ENCODE results near the gene C19orf81. TPM values are rescaled to one million over a fixed set of nuclear protein-coding genes. Genes with fewer than 3 reads are reported as not detected.
"Not testable (repeated sequence)": the region's sequence is repeated elsewhere in the genome, so short reads cannot be mapped to it uniquely, and the experiment has no call there.

Gene C19orf81
- total and polyA plus RNA-seq, 7 donors = 0.50 to 1.8 (median 1.0) TPM; not detected in 3

DNA sequence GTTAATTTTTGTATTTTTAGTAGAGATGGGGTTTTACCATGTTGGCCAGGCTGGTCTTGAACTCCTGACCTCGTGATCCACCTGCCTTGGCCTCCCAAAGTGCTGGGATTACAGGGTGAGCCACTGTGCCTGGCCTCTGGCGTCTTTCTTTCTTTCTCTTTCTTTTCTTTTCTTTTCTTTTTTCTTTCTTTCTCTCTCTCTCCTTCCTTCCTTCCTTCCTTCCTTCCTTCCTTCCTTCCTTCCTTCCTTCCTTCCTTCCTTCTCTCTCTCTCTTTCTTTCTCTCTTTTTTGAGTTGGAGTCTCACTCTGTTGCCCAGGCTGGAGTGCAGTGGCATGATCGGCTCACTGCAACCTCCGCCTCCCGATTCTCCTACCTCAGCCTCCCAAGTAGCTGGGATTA, 30.1 kb upstream of the C19orf81 start:
- H3K4me3 ChIP-seq; H3K4me1 ChIP-seq; H3K27ac ChIP-seq; H3K27me3 ChIP-seq (ENCODE audit: insufficient read depth in 3 of 3, low read length in 2 of 3); H3K36me3 ChIP-seq (ENCODE audit: insufficient read depth in 1 of 2, low read depth in 1 of 2); ATAC-seq; H3K9me3 ChIP-seq; intact Hi-C loops (cut with DNase I); DNase-seq: not testable (repeated sequence)
- 73 to 79% (median 75%) methylated on average over 5 of the region's 5 CpGs for WGBS, 3 donors

DNA sequence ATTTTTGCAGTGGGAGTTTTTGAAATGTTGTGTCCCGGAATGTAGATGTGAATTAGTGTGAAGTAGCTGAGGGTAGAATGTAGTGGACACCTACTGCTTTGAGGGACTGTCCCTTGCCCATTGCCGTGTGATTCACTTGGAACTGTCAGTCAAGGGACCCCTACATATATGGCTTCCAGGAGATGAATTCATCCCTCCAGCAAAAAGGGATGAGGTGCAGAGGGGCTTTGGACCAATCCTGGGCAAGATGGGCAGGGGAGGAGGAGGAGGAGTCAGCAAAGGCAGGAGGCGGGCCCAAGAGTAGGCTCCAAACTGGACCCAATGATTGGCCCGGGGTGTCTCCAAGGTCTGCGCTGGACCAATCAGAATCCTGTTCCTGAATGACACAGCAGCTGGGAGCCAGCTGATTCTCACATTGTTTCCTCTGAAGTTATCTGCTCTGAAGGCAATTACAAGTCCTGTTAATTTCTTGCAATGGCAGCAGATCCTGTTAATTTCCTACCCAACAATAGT, 28.8 kb upstream of the C19orf81 start:
- not testable (repeated sequence) for H3K36me3 ChIP-seq (ENCODE audit: insufficient read depth in 1 of 2, low read depth in 1 of 2); H3K4me3 ChIP-seq; H3K27ac ChIP-seq; H3K27me3 ChIP-seq (ENCODE audit: insufficient read depth in 3 of 3, low read length in 2 of 3); H3K4me1 ChIP-seq; ATAC-seq; DNase-seq; H3K9me3 ChIP-seq
- 65 to 68% (median 67%) methylated on average over 2 to 4 of the region's 5 CpGs for WGBS, 3 donors
- intact Hi-C loops (cut with DNase I) = loop anchor here in 1 of 2 donors (10.0 kb wide), 1 partner anchor 536 kb away; no protein-coding TSS in a partner anchor

DNA sequence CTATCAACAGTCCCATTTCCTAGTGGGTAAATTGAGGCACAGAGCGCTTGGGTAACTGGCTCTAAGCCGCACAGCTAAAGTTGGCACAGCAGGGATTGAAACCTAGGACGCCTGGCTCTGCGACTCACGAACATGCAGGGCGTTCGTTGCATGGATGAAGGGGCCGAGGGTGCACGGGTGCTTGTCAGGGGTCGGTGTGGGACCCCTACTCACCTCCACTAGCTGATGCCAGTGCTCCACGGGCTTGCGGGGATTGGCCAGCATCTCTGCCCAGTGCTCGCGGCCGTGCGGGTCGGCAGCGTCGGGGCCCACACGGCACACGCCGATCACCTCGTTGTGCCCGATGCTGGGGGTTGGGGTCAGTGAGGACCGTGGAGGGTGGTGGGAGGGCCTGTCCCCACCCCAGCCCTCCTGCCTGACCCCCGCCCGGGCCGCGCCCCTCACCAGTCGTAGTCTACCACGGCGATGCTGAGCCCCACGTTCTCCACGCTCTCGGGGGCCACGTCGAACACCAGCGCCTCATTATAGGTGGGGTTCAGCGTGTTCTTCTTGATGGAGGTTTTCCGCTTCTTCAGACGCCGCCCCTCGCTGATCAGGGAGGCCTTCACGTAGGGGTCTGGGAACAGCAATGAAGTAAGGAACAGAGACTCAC, 24.2 kb upstream of the C19orf81 start:
- no peaks in the 10 kb centered on the region for H3K27me3 ChIP-seq (ENCODE audit: insufficient read depth in 3 of 3, low read length in 2 of 3)
- H3K4me1 ChIP-seq = no peaks in the 10 kb centered on the region
- H3K9me3 ChIP-seq = no peaks in the 10 kb centered on the region
- ATAC-seq (no peak), DNase-seq (no peak)
- no peaks in the 10 kb centered on the region for H3K36me3 ChIP-seq (ENCODE audit: insufficient read depth in 1 of 2, low read depth in 1 of 2)
- WGBS, 3 donors = 87 to 91% (median 87%) methylated on average over 42 to 44 of the region's 44 CpGs
- intact Hi-C loops (cut with DNase I) = loop anchor here in 1 of 2 donors (10.0 kb wide), 1 partner anchor 540 kb away; no protein-coding TSS in a partner anchor
- no peak overlapping the region for H3K27ac ChIP-seq
- TF ChIP-seq, protein P1, sequence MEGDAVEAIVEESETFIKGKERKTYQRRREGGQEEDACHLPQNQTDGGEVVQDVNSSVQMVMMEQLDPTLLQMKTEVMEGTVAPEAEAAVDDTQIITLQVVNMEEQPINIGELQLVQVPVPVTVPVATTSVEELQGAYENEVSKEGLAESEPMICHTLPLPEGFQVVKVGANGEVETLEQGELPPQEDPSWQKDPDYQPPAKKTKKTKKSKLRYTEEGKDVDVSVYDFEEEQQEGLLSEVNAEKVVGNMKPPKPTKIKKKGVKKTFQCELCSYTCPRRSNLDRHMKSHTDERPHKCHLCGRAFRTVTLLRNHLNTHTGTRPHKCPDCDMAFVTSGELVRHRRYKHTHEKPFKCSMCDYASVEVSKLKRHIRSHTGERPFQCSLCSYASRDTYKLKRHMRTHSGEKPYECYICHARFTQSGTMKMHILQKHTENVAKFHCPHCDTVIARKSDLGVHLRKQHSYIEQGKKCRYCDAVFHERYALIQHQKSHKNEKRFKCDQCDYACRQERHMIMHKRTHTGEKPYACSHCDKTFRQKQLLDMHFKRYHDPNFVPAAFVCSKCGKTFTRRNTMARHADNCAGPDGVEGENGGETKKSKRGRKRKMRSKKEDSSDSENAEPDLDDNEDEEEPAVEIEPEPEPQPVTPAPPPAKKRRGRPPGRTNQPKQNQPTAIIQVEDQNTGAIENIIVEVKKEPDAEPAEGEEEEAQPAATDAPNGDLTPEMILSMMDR (IDR thresholded peaks at IDR 0.05) = no peak
- H3K4me3 ChIP-seq = no peak overlapping the region

DNA sequence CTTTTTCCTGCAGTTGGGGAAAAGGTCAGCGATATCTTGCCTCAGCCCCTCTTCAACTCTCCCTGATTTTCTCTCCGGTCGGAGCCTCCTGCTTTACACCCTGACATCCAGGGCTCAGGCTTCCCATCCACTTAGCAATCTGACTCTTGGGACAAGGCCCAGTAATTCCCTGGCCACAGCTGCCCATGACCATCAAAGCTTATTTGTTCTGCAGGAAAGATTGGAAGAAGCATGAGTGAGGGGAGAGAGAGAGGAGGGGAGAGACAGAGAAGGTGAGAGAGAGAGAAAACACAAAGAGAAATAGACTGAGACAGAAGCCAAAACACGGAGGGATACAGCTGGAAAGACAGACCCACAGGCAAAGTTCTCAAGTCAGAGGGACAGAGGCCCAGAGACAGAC, 23.2 kb upstream of the C19orf81 start:
- DNase-seq (no peak), ATAC-seq (no peak)
- Histone ChIP-seq H3K4me3 (no peak overlapping the region), H3K27me3 (ENCODE audit: insufficient read depth in 3 of 3, low read length in 2 of 3) (no peaks in the 10 kb centered on the region), H3K27ac (no peak overlapping the region), H3K4me1 (no peaks in the 10 kb centered on the region), H3K36me3 (ENCODE audit: insufficient read depth in 1 of 2, low read depth in 1 of 2) (no peaks in the 10 kb centered on the region), H3K9me3 (no peaks in the 10 kb centered on the region)
- WGBS, 3 donors = 19 to 30% (median 20%) methylated on average over 4 of the region's 4 CpGs
- intact Hi-C loops (cut with DNase I) = loop anchor here in 1 of 2 donors (10.0 kb wide), 1 partner anchor 541 kb away; no protein-coding TSS in a partner anchor
- TF ChIP-seq, protein P1 (IDR thresholded peaks at IDR 0.05) = no peak

DNA sequence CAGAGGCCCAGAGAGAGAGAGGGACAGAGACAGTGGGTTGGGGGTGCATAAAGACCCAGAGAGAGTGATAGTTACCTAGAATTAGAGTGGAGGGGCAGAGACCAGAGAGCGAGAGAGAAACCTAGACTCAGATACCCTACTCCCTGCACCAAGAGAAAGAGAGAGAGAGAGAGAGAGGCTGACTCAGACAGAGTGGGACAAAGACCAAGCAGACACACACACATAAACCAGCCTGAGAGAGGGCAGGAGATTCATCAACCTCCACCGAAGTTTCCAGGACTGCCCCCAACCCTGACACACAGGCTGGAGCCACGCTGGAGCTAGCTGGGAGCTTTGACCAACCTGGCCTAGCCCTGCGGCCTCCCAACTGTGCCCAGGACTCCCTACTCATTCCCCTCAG, 22.4 kb upstream of the C19orf81 start:
- Histone ChIP-seq H3K27me3 (ENCODE audit: insufficient read depth in 3 of 3, low read length in 2 of 3) (peaks cover 0 to 4% (median 0%) of the 10 kb centered on the region in 3 donors), H3K4me3 (no peak overlapping the region), H3K36me3 (ENCODE audit: insufficient read depth in 1 of 2, low read depth in 1 of 2) (no peaks in the 10 kb centered on the region), H3K9me3 (no peaks in the 10 kb centered on the region), H3K4me1 (no peaks in the 10 kb centered on the region), H3K27ac (no peak overlapping the region)
- ATAC-seq = no peak
- TF ChIP-seq, protein P1 (IDR thresholded peaks at IDR 0.05) = no peak
- intact Hi-C loops (cut with DNase I) = loop anchor here in 1 of 2 donors (10.0 kb wide), 1 partner anchor 542 kb away; no protein-coding TSS in a partner anchor
- no peak for DNase-seq
- 47 to 63% (median 59%) methylated on average over 3 to 4 of the region's 4 CpGs for WGBS, 3 donors
